PFSK-1 (cell line): ENCODE results near the gene ATP8B1.

Source experiments
- FOXP2 ChIP-seq: optimal IDR thresholded peaks from 2 replicates; pipeline ENCODE3; 2011; ENCODE audit warnings: borderline replicate concordance, control low read depth, inconsistent platforms; ENCODE audit not compliant: insufficient read depth; ENCODE audit errors: extremely low read length, extremely low read depth
- REST ChIP-seq, 2 experiments: IDR thresholded peaks; 2 replicates each; pipeline versions ENCODE4 v1.6.1 to v1.8.0; 2011 to 2012; ENCODE audit warnings: low read depth in 2 of 2, low read length in 2 of 2, control low read depth in 1 of 2, inconsistent platforms in 1 of 2, mild to moderate bottlenecking in 1 of 2, moderate library complexity in 1 of 2; ENCODE audit not compliant: insufficient read depth in 1 of 2
- TAF1 ChIP-seq: IDR thresholded peaks from 2 replicates; pipeline ENCODE4 v1.6.1; 2012; ENCODE audit warnings: low read length, control low read depth, borderline replicate concordance; ENCODE audit not compliant: insufficient read depth

GRCh38 chr18:57759650-57760049 is 43.5 kb downstream of the ATP8B1 start:
- TF ChIP-seq TAF1 (no peak), REST (IDR thresholded peaks at IDR 0.05; ENCODE audit: insufficient read depth in 1 of 2, low read depth in 2 of 2, low read length in 2 of 2) (no peak), FOXP2 (no peak)
